NCI-H1694 treated with DMSO at 0.1 percent for 48 hours (cell line): Measurements from ENCODE around the gene GASK1A.
"Not testable (repeated sequence)": the region's sequence is repeated elsewhere in the genome, so short reads cannot be mapped to it uniquely, and the experiment has no call there.

Experiments
- DNase-seq: peaks from one replicate; lab custom pipeline; 2025; lab: John Stamatoyannopoulos, UW

GASK1A gene

DNA sequence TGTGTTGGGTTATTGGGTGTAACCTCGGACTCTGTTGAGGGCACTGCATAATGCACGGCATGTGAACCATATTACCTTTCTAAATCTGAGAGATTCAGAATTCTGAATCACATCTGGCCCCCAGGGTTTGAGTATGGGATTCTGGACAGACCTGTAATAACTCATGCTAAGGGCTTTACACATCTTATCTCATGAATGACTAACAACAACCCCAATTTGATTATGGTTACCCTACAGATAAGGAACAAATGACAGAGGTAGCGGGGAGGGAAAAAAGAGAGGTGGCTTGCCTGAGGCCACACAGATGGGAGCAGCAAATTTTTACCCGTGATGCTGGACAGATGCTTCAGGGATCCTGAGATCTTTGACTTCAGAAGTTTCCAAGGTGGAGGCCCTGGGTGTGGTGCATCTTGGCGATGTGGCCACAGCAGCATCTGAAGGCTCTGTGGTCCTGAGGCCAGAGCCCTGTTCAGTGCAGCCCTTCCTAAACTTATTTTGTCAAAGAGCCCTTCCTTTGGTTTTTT, 83.0 kb downstream of the GASK1A start:
- DNase-seq = no peak

- DNase-seq = no peak
Observed at GRCh38 chr3:43062564-43063040, 83.5 kb downstream of the GASK1A start.

DNA sequence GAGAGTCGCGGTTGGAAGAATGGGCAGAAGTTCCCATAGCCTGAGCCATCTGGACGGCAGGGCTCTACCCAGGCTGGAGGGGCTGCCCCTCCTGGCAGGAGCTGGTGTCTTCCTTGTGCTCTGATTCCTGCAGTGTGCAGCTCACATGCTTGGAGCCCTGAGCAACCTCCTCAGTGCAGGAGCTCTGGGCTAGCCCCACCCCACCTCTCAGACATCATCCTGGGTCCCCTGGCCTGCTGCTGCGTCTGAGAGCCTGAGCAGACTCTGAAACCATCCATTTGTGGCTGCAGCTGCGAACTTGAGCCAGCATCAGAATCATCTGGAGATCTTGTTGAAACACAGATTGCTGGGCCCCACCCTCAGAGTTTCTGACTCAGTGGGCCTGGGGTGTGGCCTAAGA, 84.0 kb downstream of the GASK1A start:
- DNase-seq = no peak

DNA sequence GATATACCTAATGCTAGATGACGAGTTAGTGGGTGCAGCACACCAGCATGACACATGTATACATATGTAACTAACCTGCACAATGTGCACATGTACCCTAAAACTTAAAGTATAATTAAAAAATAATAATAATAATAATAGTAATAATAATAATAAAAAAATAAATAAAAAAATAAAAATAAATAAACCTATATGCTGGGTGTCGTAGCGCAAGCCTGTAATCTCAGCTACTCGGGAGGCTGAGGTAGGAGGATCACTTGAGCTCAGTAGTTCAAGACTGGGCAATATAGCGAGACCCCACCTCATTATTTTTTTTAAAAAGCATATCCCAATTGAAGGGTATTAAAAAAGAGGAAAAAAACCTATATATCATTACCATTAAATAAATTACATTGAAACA, 91.6 kb downstream of the GASK1A start:
- not testable (repeated sequence) for DNase-seq

GRCh38 chr3:43071313-43071893, 92.3 kb downstream of the GASK1A start:
- no peak for DNase-seq

DNA sequence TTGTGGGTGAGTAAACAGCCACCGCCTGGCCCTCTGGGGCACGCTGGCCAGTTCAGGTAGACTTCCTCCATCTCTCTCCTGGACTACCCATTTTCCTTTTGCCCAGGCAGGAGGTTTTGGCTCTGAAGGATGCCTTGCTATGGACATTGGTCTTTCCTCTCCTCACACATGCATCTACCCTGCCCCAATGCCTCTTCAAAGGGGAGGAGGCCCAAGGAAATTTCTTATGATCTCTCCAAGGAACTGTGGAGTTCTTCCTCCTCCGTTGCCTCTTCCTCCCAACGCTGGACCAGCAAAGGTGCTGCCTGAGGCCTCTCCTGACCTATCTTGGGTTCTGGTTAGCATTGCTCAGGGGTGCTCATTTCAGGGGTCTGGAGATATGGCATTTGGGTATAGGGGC, 93.2 kb downstream of the GASK1A start:
- DNase-seq = no peak

GRCh38 chr3:43073116-43073835, 94.2 kb downstream of the GASK1A start:
- no peak for DNase-seq

DNA sequence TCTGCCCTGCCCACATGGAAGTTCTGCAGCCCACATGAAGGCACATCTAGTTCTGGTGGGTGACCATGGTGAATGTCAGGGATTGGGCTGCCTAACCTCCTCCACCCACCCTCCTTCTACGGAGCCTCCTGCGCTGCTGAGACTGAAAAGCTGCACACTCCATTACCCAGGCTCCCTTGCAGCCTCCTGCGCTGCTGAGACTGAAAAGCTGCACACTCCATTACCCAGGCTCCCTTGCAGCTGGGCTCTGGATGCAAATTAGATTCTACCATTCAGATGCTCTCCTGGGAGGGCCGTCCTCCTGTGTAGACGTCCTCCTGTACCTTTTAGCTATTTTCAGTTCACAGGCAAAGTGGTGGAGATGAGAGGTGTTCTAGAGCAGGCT, 94.7 kb downstream of the GASK1A start:
- DNase-seq = no peak

GRCh38 chr3:43074482-43074881, 95.4 kb downstream of the GASK1A start:
- DNase-seq = no peak

DNA sequence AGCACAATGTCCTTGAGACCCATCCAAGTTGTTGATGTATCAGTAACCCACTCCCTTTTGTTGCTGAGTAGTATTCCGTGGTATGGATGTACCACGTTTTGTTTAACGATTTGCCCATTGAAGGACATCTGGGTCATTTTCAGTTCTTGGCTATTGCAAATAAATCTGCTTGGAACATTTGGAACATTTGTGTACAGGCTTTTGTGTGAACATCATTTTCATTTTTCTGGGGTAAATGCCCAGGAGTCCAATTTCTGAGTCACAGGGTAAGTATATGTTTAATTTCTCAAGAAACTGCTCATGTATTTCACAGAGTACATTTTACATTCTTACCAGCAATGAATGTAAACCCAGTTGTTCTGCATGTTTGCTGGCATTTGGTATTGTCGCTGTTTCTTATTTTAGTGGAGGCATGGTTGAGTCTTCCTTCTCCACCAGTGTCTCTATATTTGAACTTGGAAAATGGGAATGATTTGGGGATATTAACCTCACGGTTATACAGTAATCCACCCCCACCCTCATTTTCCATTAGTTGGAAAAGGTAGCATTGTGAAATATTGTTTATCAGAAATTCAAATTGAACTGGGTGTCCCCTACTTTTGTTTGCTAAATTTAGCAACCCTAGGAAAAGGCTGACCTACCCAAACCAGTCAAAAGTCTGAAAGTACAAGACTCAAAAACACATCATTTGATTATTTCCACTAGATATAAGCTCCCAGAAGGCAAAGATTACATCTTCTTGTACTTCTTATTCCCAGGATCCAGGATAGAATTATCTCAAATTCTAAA, 96.0 kb downstream of the GASK1A start:
- DNase-seq = no peak

DNA sequence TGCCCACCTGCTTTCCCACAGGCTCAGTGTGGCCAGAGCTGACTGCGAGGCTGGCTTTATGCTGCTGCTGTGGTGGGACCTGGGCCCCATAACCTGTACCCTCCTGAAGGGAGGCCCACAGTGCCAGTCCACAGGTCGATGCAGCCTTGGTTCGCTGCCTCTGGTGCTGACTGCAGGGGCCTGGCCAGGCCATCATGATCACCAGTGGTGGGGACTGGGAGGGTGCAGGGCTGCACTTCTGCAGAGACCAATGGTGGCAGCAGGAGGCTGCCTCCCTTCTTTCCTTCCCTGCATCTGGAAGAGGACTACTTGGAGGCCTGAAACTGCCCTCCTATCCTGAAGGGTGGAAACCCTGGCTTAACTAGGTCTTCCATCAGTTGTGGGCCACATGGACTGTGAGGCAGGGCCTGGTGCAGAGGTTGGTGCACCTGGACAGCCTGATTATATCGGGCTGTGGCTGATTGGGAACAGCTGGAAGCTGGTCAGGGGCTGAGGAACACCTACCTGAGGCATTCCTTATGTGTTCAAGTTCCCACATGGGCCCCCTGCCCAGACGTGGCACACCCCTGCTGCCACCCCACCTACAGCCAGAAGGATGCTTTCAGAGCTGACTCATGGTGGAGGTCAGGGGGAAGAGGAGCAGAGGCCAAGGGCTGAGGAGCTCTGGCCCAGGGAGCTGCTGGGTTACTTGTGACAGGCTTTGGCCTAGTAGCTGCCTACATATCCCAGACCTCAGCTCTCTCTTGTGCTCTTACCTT, 97.0 kb downstream of the GASK1A start:
- DNase-seq = no peak

DNA sequence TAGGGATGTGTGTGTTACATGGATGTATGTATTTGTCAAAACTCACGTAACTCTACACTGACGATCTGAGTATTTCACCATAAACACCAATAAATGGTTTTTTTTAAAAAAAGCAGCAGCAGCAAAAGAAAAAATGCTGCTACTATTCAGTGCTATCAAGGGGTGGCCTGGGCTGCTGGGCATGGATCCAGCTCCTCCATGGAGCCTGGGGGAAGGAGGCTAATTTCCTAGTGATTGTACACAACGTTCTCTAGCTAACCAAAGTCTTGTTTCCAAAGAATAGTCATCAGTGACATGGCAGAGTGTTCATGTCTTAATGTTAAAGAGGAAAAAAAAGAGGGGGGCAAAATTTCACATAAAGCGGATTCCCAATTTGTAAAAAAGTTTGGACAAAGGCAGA, 97.7 kb downstream of the GASK1A start:
- DNase-seq = no peak

- DNase-seq = no peak
Observed at GRCh38 chr3:43077261-43077660, 98.2 kb downstream of the GASK1A start.

DNA sequence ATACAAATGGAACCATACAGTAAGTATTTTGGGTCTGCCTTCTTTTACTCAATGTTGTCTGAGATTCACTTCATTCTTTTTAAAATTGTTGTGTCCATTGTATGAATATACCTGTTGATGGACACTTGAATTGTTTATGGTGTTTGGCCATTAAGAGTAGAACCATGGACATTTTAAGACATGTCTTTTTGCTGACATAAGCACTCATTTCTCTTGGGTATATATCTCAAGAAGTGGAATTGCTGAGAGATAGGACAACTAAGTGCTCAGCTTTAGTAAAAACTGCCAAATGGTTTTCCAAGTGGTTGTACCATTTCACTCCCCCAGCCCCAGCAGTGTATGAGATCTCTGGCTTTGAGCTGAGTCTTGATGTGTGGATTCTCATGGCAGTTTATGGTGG, 98.6 kb downstream of the GASK1A start:
- no peak for DNase-seq

GRCh38 chr3:43079536-43080332, 100.6 kb downstream of the GASK1A start:
- DNase-seq = no peak

GRCh38 chr3:43080726-43081568, 101.8 kb downstream of the GASK1A start:
- no peak for DNase-seq

- DNase-seq = no peak
Observed at GRCh38 chr3:43081796-43082195, 102.7 kb downstream of the GASK1A start.

GRCh38 chr3:43082457-43082856, 103.3 kb downstream of the GASK1A start:
- no peak for DNase-seq

DNA sequence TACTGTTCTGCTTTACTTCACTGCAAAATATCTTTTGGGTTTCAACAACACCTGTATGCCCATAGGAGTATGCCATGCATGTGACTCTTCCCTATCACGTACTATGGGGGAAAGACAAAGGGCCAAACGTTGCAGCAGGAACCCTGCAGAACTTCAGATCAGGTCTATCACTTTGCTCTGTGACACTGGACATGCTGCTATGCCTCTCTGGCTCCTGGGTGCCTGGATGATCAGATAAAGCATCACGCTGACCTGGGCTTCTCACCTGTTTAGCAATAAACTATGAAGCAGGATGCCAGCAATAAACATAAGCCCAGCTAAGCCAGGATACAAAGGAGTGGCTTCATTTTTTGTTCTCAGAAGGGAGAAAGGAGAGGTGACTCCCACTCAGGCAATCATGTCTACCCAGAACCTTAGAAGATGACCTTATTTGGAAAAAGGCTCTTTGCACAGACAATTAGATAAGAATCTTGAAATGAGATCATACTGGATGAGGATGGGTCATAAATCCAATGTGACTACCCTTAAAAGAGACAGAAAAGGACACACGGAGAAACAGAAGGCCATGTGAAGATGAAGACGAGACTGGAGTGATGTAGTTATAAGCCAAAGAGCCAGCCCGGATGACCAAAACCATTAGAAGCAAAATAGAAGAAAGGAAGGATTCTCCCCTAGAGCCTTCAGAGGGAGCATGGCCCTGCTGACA, 107.5 kb downstream of the GASK1A start:
- DNase-seq = no peak
